ENCODE results near the gene ARID1A. TPM values are rescaled to one million over a fixed set of nuclear protein-coding genes. Genes with fewer than 3 reads are reported as not detected.

Gene ARID1A
- total and polyA plus RNA-seq, 9 of the 15 experiments (the other 6 are each of a cell fraction or from before 2014, with no cell fraction given), result 8.3 to 88.3 (median 22.5) TPM

DNA sequence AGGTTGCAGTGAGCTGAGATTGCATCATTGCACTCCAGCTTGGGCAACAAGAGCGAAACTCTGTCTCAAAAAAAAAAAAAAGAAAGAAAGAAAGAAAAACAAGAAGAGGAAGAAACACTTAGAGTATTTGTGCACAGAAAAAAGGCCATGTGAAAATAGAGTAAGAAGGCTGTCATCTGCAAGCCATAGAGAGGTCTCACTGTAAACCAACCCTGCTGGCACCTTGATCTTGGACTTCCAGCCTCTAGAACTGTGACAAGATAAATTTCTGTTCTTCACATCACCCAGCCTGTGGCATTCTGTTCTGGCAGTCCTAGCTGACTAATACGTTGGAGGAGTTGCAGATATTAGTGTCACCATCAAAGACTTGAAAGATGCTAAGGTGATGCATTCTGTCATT is 118.6 kb downstream of the ARID1A start:
- Histone ChIP-seq H3K27me3 (ENCODE audit: control insufficient read depth in 2 of 2, insufficient read depth in 2 of 2, low read length in 2 of 2) (no peaks in the 10 kb centered on the region), H3K4me2 (ENCODE audit: insufficient read depth, low read length) (no peak overlapping the region), H3K27ac (ENCODE audit: extremely low read depth, low read depth, low read length) (no peak overlapping the region), H3K9me3 (replicated peaks; ENCODE audit: control insufficient read depth, insufficient read depth, low read depth, low read length) (no peaks in the 10 kb centered on the region), H3K36me3 (ENCODE audit: control insufficient read depth, insufficient read depth, low read length) (no peaks in the 10 kb centered on the region), H3K9ac (ENCODE audit: insufficient read depth in 1 of 2, low read depth in 2 of 2, low read length in 2 of 2) (no peak overlapping the region), H4K20me1 (replicated peaks; ENCODE audit: control insufficient read depth, insufficient read depth, low read length) (no peaks in the 10 kb centered on the region), H3K9me1 (ENCODE audit: control insufficient read depth, insufficient read depth, low read length) (no peaks in the 10 kb centered on the region), H3K4me1 (replicated peaks in 1 of 2; ENCODE audit: control insufficient read depth in 2 of 2, insufficient read depth in 2 of 2, low read length in 2 of 2) (no peaks in the 10 kb centered on the region; a peak in 2 of 5 replicates), H3K4me3 (no peak overlapping the region), H3K79me2 (ENCODE audit: control insufficient read depth, insufficient read depth, low read length) (no peaks in the 10 kb centered on the region), H2AFZ (ENCODE audit: low read depth, low read length) (no peak overlapping the region)
- no TSS peak for BruUV-seq (replicated peaks)
- intact Hi-C loops (cut with micrococcal nuclease), result loop anchor here (5.0 kb wide), 1 partner anchor 63 kb away; no protein-coding TSS in a partner anchor
- DNase-seq (ENCODE audit: extremely low read depth in 1 of 4, low spot score in 3 of 4) (no peak), FAIRE-seq (no peak), ATAC-seq (no peak)
- ChIA-PET POLR2A (interaction anchor here (1.6 kb wide), 1 partner anchor 51 kb away, joined by 3 read pairs; no protein-coding TSS in a partner anchor), CTCF (ENCODE audit: low intra/inter-chr PET ratio) (no interaction called here)
- in situ Hi-C loops (cut with MboI), result no loop called here
- WGBS (ENCODE audit: insufficient coverage, low coverage, missing lambda C conversion rate), result 30% methylated on average over 1 of the region's 2 CpGs
- no peak for TF ChIP-seq POLR2AphosphoS5 (IDR thresholded peaks at IDR 0.05; ENCODE audit: control insufficient read depth, insufficient read depth, low read depth, low read length)
- TF ChIP-seq SIN3A (IDR thresholded peaks at IDR 0.05; ENCODE audit: borderline replicate concordance in 2 of 2, control insufficient read depth in 1 of 2, low read depth in 2 of 2, low read length in 2 of 2), result no peak
- TF ChIP-seq CC2D1A (IDR thresholded peaks at IDR 0.05), result no peak
- no peak for TF ChIP-seq ZBTB1 (CRISPR knock-in tag; IDR thresholded peaks at IDR 0.05; ENCODE audit: borderline replicate concordance, low read depth)
- no peak for TF ChIP-seq FOS (IDR thresholded peaks at IDR 0.05; ENCODE audit: extremely low read depth, insufficient read length)
- TF ChIP-seq RBM22 (IDR thresholded peaks at IDR 0.05; ENCODE audit: low read depth, low read length, poor library complexity, severe bottlenecking), result no peak
- TF ChIP-seq, protein P1, sequence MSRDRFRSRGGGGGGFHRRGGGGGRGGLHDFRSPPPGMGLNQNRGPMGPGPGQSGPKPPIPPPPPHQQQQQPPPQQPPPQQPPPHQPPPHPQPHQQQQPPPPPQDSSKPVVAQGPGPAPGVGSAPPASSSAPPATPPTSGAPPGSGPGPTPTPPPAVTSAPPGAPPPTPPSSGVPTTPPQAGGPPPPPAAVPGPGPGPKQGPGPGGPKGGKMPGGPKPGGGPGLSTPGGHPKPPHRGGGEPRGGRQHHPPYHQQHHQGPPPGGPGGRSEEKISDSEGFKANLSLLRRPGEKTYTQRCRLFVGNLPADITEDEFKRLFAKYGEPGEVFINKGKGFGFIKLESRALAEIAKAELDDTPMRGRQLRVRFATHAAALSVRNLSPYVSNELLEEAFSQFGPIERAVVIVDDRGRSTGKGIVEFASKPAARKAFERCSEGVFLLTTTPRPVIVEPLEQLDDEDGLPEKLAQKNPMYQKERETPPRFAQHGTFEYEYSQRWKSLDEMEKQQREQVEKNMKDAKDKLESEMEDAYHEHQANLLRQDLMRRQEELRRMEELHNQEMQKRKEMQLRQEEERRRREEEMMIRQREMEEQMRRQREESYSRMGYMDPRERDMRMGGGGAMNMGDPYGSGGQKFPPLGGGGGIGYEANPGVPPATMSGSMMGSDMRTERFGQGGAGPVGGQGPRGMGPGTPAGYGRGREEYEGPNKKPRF (IDR thresholded peaks at IDR 0.05; ENCODE audit: low read depth, low read length), result no peak
- no peak for TF ChIP-seq CBX8 (IDR thresholded peaks at IDR 0.05; ENCODE audit: borderline replicate concordance, extremely low read depth, low read depth, low read length, poor library complexity, severe bottlenecking)
- TF ChIP-seq MCM7 (IDR thresholded peaks at IDR 0.05), result no peak
- TF ChIP-seq, protein P2, sequence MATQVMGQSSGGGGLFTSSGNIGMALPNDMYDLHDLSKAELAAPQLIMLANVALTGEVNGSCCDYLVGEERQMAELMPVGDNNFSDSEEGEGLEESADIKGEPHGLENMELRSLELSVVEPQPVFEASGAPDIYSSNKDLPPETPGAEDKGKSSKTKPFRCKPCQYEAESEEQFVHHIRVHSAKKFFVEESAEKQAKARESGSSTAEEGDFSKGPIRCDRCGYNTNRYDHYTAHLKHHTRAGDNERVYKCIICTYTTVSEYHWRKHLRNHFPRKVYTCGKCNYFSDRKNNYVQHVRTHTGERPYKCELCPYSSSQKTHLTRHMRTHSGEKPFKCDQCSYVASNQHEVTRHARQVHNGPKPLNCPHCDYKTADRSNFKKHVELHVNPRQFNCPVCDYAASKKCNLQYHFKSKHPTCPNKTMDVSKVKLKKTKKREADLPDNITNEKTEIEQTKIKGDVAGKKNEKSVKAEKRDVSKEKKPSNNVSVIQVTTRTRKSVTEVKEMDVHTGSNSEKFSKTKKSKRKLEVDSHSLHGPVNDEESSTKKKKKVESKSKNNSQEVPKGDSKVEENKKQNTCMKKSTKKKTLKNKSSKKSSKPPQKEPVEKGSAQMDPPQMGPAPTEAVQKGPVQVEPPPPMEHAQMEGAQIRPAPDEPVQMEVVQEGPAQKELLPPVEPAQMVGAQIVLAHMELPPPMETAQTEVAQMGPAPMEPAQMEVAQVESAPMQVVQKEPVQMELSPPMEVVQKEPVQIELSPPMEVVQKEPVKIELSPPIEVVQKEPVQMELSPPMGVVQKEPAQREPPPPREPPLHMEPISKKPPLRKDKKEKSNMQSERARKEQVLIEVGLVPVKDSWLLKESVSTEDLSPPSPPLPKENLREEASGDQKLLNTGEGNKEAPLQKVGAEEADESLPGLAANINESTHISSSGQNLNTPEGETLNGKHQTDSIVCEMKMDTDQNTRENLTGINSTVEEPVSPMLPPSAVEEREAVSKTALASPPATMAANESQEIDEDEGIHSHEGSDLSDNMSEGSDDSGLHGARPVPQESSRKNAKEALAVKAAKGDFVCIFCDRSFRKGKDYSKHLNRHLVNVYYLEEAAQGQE (IDR thresholded peaks at IDR 0.05; ENCODE audit: borderline replicate concordance), result no peak
- TF ChIP-seq, protein P2 (CRISPR knock-in tag; IDR thresholded peaks at IDR 0.05; ENCODE audit: low read depth), result no peak
- TF ChIP-seq ZNF766 (CRISPR knock-in tag; conservative IDR thresholded peaks at IDR 0.05), result no peak
- no peak for TF ChIP-seq ZNF75A (CRISPR knock-in tag; IDR thresholded peaks at IDR 0.05)

Measured in K562 (cell line).